Cortex of kidney (tissue), 1 donor: ENCODE results near the gene CDC42BPA.
"Not testable (repeated sequence)": the region's sequence is repeated elsewhere in the genome, so short reads cannot be mapped to it uniquely, and the experiment has no call there.

ENCODE experiments used
- DNase-seq: peaks from one replicate; lab custom pipeline; 2025; lab: John Stamatoyannopoulos, UW

The CDC42BPA gene

GRCh38 chr1:227306689-227307088, 11.6 kb downstream of the CDC42BPA start:
- DNase-seq = no peak

GRCh38 chr1:227305894-227306626, 12.2 kb downstream of the CDC42BPA start:
- no peak for DNase-seq

- DNase-seq = no peak
Measured at GRCh38 chr1:227304665-227305064, 13.6 kb downstream of the CDC42BPA start.

GRCh38 chr1:227303662-227304061, 14.6 kb downstream of the CDC42BPA start:
- DNase-seq = no peak

GRCh38 chr1:227300682-227301081, 17.6 kb downstream of the CDC42BPA start:
- DNase-seq = no peak

GRCh38 chr1:227299688-227300087, 18.6 kb downstream of the CDC42BPA start:
- no peak for DNase-seq

GRCh38 chr1:227299241-227299627, 19.1 kb downstream of the CDC42BPA start:
- DNase-seq = no peak

GRCh38 chr1:227298512-227299240, 19.6 kb downstream of the CDC42BPA start:
- no peak for DNase-seq

- DNase-seq = no peak
Measured at GRCh38 chr1:227297073-227297793, 21.1 kb downstream of the CDC42BPA start.

- no peak for DNase-seq
Measured at GRCh38 chr1:227295609-227296008, 22.7 kb downstream of the CDC42BPA start.

- DNase-seq = no peak
Measured at GRCh38 chr1:227285745-227286144, 32.5 kb downstream of the CDC42BPA start.

- DNase-seq = no peak
Measured at GRCh38 chr1:227281371-227281770, 36.9 kb downstream of the CDC42BPA start.

GRCh38 chr1:227280836-227281235, 37.5 kb downstream of the CDC42BPA start:
- no peak for DNase-seq

GRCh38 chr1:227276156-227276693, 42.1 kb downstream of the CDC42BPA start:
- DNase-seq = not testable (repeated sequence)

- no peak for DNase-seq
Measured at GRCh38 chr1:227273557-227273956, 44.7 kb downstream of the CDC42BPA start.

- no peak for DNase-seq
Measured at GRCh38 chr1:227272428-227272827, 45.9 kb downstream of the CDC42BPA start.

GRCh38 chr1:227270554-227270953, 47.7 kb downstream of the CDC42BPA start:
- DNase-seq = no peak

GRCh38 chr1:227268943-227269342, 49.3 kb downstream of the CDC42BPA start:
- DNase-seq = no peak

- no peak for DNase-seq
Measured at GRCh38 chr1:227265891-227266290, 52.4 kb downstream of the CDC42BPA start.

- no peak for DNase-seq
Measured at GRCh38 chr1:227263869-227264268, 54.4 kb downstream of the CDC42BPA start.

GRCh38 chr1:227261501-227261900, 56.8 kb downstream of the CDC42BPA start:
- DNase-seq = no peak

GRCh38 chr1:227260433-227260832, 57.9 kb downstream of the CDC42BPA start:
- no peak for DNase-seq

GRCh38 chr1:227257964-227258363, 60.3 kb downstream of the CDC42BPA start:
- DNase-seq = no peak
